WTC11 (cell line): ENCODE data around the gene ZNF532. TPM values are rescaled to one million over a fixed set of nuclear protein-coding genes. Genes with fewer than 3 reads are reported as not detected.

Experiments
- ATAC-seq: fragments of 200-7000 bp; cut with Tn5 transposase; 2 replicates; pipeline ENCODE4 v1.10.0; 2021; ENCODE audit warnings: mild to moderate bottlenecking, moderate library complexity
- CTCF ChIA-PET: fragments of 300-600 bp; sonication (Branson Sonifier 250); formaldehyde crosslinking; loops from one replicate; lab custom pipeline; 2021; ENCODE audit warnings: antibody characterized with exemption; lab: Charles Lee
- POLR2A ChIA-PET: fragments of 350-600 bp; sonication (Branson Sonifier 250); formaldehyde crosslinking; loops from one replicate; lab custom pipeline; 2021; ENCODE audit warnings: antibody characterized with exemption; lab: Charles Lee
- DNase-seq: peaks from one replicate; pipeline ENCODE4 v3.0.0; 2021; ENCODE audit warnings: low spot score
- H3K27ac Mint-ChIP-seq: 2 replicates; pipeline ENCODE4 v1.8.0; 2021; ENCODE audit warnings: mixed read lengths
- H3K27me3 Mint-ChIP-seq: 2 replicates; pipeline ENCODE4 v1.8.0; 2021; ENCODE audit warnings: low read depth, mild to moderate bottlenecking, moderate library complexity, mixed read lengths
- H3K36me3 Mint-ChIP-seq: 2 replicates; pipeline ENCODE4 v1.8.0; 2021; ENCODE audit warnings: mixed read lengths
- H3K4me1 Mint-ChIP-seq: 2 replicates; pipeline ENCODE4 v1.8.0; 2022; ENCODE audit warnings: mixed read lengths
- H3K4me3 Mint-ChIP-seq: 2 replicates; pipeline ENCODE4 v1.8.0; 2021; ENCODE audit warnings: mild to moderate bottlenecking, moderate library complexity, mixed read lengths
- H3K9me3 Mint-ChIP-seq: 2 replicates; pipeline ENCODE4 v1.8.0; 2021; ENCODE audit warnings: mixed read lengths
- FOXP4 ChIP-seq: sonication (generic); formaldehyde crosslinking; IDR thresholded peaks from 2 replicates; pipeline ENCODE4 v1.8.0; 2022; ENCODE audit warnings: mild to moderate bottlenecking, missing genetic modification reagents
- JAZF1 ChIP-seq: fragments of 250-450 bp; sonication (Bioruptor Pico); IDR thresholded peaks from 2 replicates; pipeline ENCODE4 v1.9.0; 2021; ENCODE audit warnings: moderate library complexity, mild to moderate bottlenecking, inconsistent platforms
- JUN ChIP-seq: sonication (generic); formaldehyde crosslinking; IDR thresholded peaks from 2 replicates; pipeline ENCODE4 v1.8.0; 2023; ENCODE audit warnings: mild to moderate bottlenecking, missing genetic modification reagents
- NR3C1 ChIP-seq: sonication (generic); formaldehyde crosslinking; conservative IDR thresholded peaks from 2 replicates; pipeline ENCODE4 v1.8.1; 2023; ENCODE audit warnings: low read depth, mild to moderate bottlenecking, missing genetic modification reagents
- SMAD3 ChIP-seq: sonication (generic); formaldehyde crosslinking; IDR thresholded peaks from 2 replicates; pipeline ENCODE4 v1.8.0; 2022; ENCODE audit warnings: missing genetic modification reagents, mild to moderate bottlenecking, borderline replicate concordance
- STAT6 ChIP-seq: sonication (generic); formaldehyde crosslinking; conservative IDR thresholded peaks from 2 replicates; pipeline ENCODE4 v1.8.1; 2023; ENCODE audit warnings: mild to moderate bottlenecking, low read depth, missing genetic modification reagents, moderate library complexity
- TP53 ChIP-seq: sonication (generic); formaldehyde crosslinking; IDR thresholded peaks from 2 replicates; pipeline ENCODE4 v1.8.1; 2023; ENCODE audit warnings: mild to moderate bottlenecking, missing genetic modification reagents
- USF2 ChIP-seq: sonication (generic); formaldehyde crosslinking; IDR thresholded peaks from 2 replicates; pipeline ENCODE4 v1.8.1; 2023; ENCODE audit warnings: mild to moderate bottlenecking, missing genetic modification reagents, moderate library complexity
- ZNF263 ChIP-seq: sonication (generic); formaldehyde crosslinking; IDR thresholded peaks from 2 replicates; pipeline ENCODE4 v1.8.1; 2022; ENCODE audit warnings: low read depth, mild to moderate bottlenecking, moderate library complexity, missing genetic modification reagents
- total RNA-seq: library from RNA; stranded (reverse); gene quantifications from 3 replicates; pipeline ENCODE4 v1.2.3, GENCODE V29; 2021
- TF ChIP-seq, protein P1 (sequence below): sonication (generic); formaldehyde crosslinking; IDR thresholded peaks from 2 replicates; pipeline ENCODE4 v1.8.1; 2022; ENCODE audit warnings: missing genetic modification reagents, borderline replicate concordance
- TF ChIP-seq, protein P2 (sequence below): sonication (generic); formaldehyde crosslinking; conservative IDR thresholded peaks from 2 replicates; pipeline ENCODE4 v1.8.1; 2022; ENCODE audit warnings: mild to moderate bottlenecking, missing genetic modification reagents
- TF ChIP-seq, protein P3 (sequence below): fragments of 250-450 bp; sonication (Bioruptor Pico); IDR thresholded peaks from 2 replicates; pipeline ENCODE4 v1.9.0; 2021; ENCODE audit warnings: mild to moderate bottlenecking

The ZNF532 gene
- total RNA-seq, 1 experiment from 2014 or later, result 171 TPM

- TF ChIP-seq, protein P1, sequence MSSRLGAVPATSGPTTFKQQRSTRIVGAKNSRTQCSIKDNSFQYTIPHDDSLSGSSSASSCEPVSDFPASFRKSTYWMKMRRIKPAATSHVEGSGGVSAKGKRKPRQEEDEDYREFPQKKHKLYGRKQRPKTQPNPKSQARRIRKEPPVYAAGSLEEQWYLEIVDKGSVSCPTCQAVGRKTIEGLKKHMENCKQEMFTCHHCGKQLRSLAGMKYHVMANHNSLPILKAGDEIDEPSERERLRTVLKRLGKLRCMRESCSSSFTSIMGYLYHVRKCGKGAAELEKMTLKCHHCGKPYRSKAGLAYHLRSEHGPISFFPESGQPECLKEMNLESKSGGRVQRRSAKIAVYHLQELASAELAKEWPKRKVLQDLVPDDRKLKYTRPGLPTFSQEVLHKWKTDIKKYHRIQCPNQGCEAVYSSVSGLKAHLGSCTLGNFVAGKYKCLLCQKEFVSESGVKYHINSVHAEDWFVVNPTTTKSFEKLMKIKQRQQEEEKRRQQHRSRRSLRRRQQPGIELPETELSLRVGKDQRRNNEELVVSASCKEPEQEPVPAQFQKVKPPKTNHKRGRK (CRISPR knock-in tag), result no peak
- TF ChIP-seq JUN (no peak), SMAD3 (CRISPR knock-in tag) (no peak), NR3C1 (CRISPR knock-in tag) (no peak), FOXP4 (CRISPR knock-in tag) (no peak), STAT6 (CRISPR knock-in tag) (no peak), ZNF263 (CRISPR knock-in tag) (no peak), JAZF1 (CRISPR knock-in tag) (no peak)
- TF ChIP-seq, protein P2, sequence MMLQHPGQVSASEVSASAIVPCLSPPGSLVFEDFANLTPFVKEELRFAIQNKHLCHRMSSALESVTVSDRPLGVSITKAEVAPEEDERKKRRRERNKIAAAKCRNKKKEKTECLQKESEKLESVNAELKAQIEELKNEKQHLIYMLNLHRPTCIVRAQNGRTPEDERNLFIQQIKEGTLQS, result no peak
- TF ChIP-seq, protein P3, sequence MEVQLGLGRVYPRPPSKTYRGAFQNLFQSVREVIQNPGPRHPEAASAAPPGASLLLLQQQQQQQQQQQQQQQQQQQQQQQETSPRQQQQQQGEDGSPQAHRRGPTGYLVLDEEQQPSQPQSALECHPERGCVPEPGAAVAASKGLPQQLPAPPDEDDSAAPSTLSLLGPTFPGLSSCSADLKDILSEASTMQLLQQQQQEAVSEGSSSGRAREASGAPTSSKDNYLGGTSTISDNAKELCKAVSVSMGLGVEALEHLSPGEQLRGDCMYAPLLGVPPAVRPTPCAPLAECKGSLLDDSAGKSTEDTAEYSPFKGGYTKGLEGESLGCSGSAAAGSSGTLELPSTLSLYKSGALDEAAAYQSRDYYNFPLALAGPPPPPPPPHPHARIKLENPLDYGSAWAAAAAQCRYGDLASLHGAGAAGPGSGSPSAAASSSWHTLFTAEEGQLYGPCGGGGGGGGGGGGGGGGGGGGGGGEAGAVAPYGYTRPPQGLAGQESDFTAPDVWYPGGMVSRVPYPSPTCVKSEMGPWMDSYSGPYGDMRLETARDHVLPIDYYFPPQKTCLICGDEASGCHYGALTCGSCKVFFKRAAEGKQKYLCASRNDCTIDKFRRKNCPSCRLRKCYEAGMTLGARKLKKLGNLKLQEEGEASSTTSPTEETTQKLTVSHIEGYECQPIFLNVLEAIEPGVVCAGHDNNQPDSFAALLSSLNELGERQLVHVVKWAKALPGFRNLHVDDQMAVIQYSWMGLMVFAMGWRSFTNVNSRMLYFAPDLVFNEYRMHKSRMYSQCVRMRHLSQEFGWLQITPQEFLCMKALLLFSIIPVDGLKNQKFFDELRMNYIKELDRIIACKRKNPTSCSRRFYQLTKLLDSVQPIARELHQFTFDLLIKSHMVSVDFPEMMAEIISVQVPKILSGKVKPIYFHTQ (CRISPR knock-in tag), result no peak
Observed at GRCh38 chr18:58960508-58960907, 95.8 kb downstream of the ZNF532 start (continued).

DNA sequence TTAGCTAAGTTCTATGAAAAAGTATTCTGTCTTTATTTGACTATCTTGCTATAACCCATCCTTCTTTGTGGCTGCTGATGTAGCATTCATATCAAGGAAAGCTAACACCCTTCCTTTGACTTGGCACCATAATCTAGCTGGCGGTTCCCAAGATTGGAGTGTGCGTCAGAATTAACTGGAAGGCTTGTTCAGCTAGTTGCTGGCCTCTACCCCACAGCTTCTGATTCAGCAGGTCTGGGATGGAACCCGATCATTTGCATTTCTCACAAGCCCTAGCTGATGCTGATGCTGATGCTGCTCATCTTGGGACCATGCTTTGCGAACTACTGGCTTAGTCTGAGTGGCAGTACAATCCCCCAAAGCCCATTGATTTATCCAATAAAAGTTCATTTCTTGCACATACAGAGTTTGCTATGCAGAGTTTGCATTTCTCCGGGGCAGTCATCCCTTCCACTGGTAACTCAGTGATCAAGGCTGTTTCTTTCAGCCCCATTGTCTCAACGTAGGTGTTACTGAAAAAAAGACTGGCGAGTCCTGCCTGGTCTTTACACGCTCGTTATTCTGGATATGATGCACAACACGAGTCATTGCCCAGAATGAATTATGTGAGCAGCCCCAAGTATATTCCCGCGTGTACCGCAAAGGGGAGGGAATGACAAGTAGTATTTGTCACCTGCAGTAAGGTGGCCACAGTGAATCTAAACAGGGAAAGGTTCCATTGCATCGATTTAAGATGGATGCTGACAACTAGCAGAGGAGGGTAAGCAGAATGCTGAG, 96.5 kb downstream of the ZNF532 start:
- CTCF ChIA-PET, result interaction anchor here (0.7 kb wide), 1 partner anchor 51 kb away, joined by 3 read pairs; no protein-coding TSS in a partner anchor

More for the DNA sequence above, 96.5 kb downstream of the ZNF532 start:
- peaks cover 15% of the 10 kb centered on the region; the same call in 1 of the 2 replicates for H3K4me1 Mint-ChIP-seq
- POLR2A ChIA-PET, result no interaction called here
- H3K36me3 Mint-ChIP-seq, result peaks cover 59% of the 10 kb centered on the region
- DNase-seq, result no peak
- TF ChIP-seq TP53 (CRISPR knock-in tag) (no peak), USF2 (no peak), JAZF1 (CRISPR knock-in tag) (no peak), NR3C1 (CRISPR knock-in tag) (no peak)
- TF ChIP-seq, protein P3 (CRISPR knock-in tag), result no peak
- H3K4me3 Mint-ChIP-seq, result no peak overlapping the region
- no peaks in the 10 kb centered on the region for H3K27me3 Mint-ChIP-seq
- H3K9me3 Mint-ChIP-seq, result no peaks in the 10 kb centered on the region
- peak overlapping the region; percentile 89 for H3K27ac Mint-ChIP-seq
- no peak for ATAC-seq
